Activated CD8-positive, alpha-beta memory T cell treated with anti-CD3 and anti-CD28 coated beads for 48 hours (primary cell): Measurements from ENCODE around the gene TFEB.

Experiments used
- DNase-seq, 3 experiments: peaks; one replicate each; pipeline ENCODE4 v3.0.0-alpha.2; 2020; ENCODE audit warnings: low read depth in 2 of 3, low spot score in 2 of 3

The TFEB gene

GRCh38 chr6:41691426-41692079 is 43.9 kb downstream of the TFEB start:
- DNase-seq = no peak

- DNase-seq = no peak
Observed at GRCh38 chr6:41690541-41691330, 44.7 kb downstream of the TFEB start.

GRCh38 chr6:41689171-41690008 is 46.0 kb downstream of the TFEB start:
- no peak for DNase-seq

GRCh38 chr6:41688256-41688965 is 47.0 kb downstream of the TFEB start:
- DNase-seq = no peak

GRCh38 chr6:41687501-41688175 is 47.8 kb downstream of the TFEB start:
- no peak for DNase-seq

GRCh38 chr6:41685641-41686380 is 49.6 kb downstream of the TFEB start:
- no peak for DNase-seq

GRCh38 chr6:41684311-41685180 is 50.9 kb downstream of the TFEB start:
- no peak for DNase-seq

GRCh38 chr6:41683523-41684310 is 51.7 kb downstream of the TFEB start:
- DNase-seq = peak; percentile 61 to 80 (median 67)

- no peak for DNase-seq
Observed at GRCh38 chr6:41683273-41683522, 52.2 kb downstream of the TFEB start.

GRCh38 chr6:41682497-41683272 is 52.7 kb downstream of the TFEB start:
- DNase-seq = no peak

GRCh38 chr6:41682056-41682477 is 53.3 kb downstream of the TFEB start:
- peak; percentile 37 to 41 (median 38) for DNase-seq

GRCh38 chr6:41680182-41680965 is 55.0 kb downstream of the TFEB start:
- DNase-seq = no peak

- no peak for DNase-seq
Observed at GRCh38 chr6:41679696-41680095, 55.7 kb downstream of the TFEB start.

GRCh38 chr6:41678511-41679084 is 56.8 kb downstream of the TFEB start:
- DNase-seq = no peak

GRCh38 chr6:41677124-41677921 is 58.1 kb downstream of the TFEB start:
- DNase-seq = no peak

GRCh38 chr6:41676431-41676830 is 59.0 kb downstream of the TFEB start:
- DNase-seq = no peak
